Measurements from ENCODE around the gene LGR4.

DNA sequence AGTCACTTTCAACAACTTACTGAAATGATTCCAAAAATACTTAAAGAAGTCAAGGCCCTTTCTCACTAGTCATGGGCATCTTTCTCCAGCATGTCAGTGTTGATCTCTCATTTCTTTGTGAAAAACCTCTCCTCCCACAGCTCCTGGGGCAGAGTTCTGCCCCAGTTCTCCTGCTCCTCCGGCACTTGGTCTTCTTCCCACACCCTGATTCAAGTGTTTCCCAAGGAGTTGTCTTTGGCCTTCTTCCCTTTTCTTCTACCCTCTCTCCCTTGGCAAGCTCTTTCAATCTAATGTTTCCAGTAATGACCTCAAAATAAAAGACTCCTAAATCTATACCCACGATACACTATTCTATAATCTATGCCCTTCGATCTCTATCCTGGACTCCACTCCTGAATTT lies 67.5 kb downstream of the LGR4 start:
- no peak for TF ChIP-seq CTCF (IDR thresholded peaks at IDR 0.05)
- TF ChIP-seq POLR2A (IDR thresholded peaks at IDR 0.05) = no peak

Data from uterus (tissue), 2 donors.